ENCODE results near the gene ZNF566. TPM values are rescaled to one million over a fixed set of nuclear protein-coding genes. Genes with fewer than 3 reads are reported as not detected.
"Not testable (repeated sequence)": the region's sequence is repeated elsewhere in the genome, so short reads cannot be mapped to it uniquely, and the experiment has no call there.

ZNF566 gene
- total and polyA plus RNA-seq, 3 donors from 2014 or later: 7.5 to 15.0 (median 12.1) TPM

GRCh38 chr19:36501973-36502372, 12.6 kb upstream of the ZNF566 start:
- 86 to 90% methylated on average over 5 of the region's 5 CpGs for WGBS, 2 donors
- no peaks in the 10 kb centered on the region for H3K9me3 ChIP-seq
- DNase-seq: no peak
- intact Hi-C loops (cut with DNase I; ENCODE audit: low total_unique reads): no loop called here
- H3K36me3 ChIP-seq (ENCODE audit: low read depth, missing control alignments): no peaks in the 10 kb centered on the region
- no peak overlapping the region for H3K27ac ChIP-seq
- H3K4me3 ChIP-seq: no peak overlapping the region
- H3K4me1 ChIP-seq: no peaks in the 10 kb centered on the region
- no peaks in the 10 kb centered on the region for H3K27me3 ChIP-seq
- TF ChIP-seq CTCF (IDR thresholded peaks at IDR 0.05) (no peak), POLR2A (IDR thresholded peaks at IDR 0.05) (no peak)

- Histone ChIP-seq H3K27me3 (no peaks in the 10 kb centered on the region), H3K4me1 (no peaks in the 10 kb centered on the region), H3K9me3 (no peaks in the 10 kb centered on the region), H3K36me3 (ENCODE audit: low read depth, missing control alignments) (no peaks in the 10 kb centered on the region), H3K4me3 (no peak overlapping the region), H3K27ac (no peak overlapping the region)
- TF ChIP-seq CTCF (IDR thresholded peaks at IDR 0.05) (no peak), POLR2A (IDR thresholded peaks at IDR 0.05) (no peak)
- intact Hi-C loops (cut with DNase I; ENCODE audit: low total_unique reads): no loop called here
- 80 to 91% methylated on average over 13 to 17 of the region's 17 CpGs for WGBS, 2 donors
- DNase-seq: no peak
Measured at GRCh38 chr19:36497001-36497400, 7.6 kb upstream of the ZNF566 start.

DNA sequence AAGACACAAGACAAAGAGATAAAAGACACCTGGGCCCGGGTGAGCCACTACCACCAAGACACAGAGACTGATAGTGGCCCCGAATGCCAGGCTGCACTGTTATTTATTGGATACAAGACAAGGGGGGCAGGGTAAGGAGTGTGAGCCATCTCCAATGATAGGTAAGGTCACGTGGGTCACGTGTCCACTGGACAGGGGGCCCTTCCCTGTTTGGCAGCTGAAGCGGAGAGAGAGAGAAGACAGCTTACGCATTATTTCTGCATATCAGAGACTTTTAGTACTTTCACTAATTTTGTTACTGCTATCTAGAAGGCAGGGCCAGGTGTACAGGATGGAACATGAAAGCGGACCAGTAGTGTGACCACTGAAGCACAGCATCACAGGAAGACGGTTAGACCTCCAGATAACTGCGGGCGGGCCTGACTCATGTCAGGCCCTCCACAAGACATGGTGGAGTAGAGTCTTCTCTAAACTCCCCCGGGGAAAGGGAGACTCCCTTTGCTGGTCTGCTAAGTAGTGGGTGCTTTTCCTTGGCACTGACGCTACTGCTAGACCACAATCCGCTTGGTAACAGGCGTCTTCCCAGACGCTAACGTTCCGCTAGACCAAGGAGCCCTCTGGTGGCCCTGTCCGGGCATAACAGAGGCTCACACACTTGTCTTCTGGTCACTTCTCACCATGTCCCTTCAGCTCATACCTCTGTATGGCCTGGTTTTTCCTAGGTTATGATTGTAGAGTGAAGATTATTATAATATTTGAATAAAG, 3.5 kb upstream of the ZNF566 start:
- WGBS, 2 donors: 76 to 82% methylated on average over 13 to 18 of the region's 18 CpGs
- H3K9me3 ChIP-seq; H3K27ac ChIP-seq; intact Hi-C loops (cut with DNase I; ENCODE audit: low total_unique reads); H3K36me3 ChIP-seq (ENCODE audit: low read depth, missing control alignments); H3K4me3 ChIP-seq; H3K27me3 ChIP-seq; H3K4me1 ChIP-seq: not testable (repeated sequence)
- TF ChIP-seq CTCF (IDR thresholded peaks at IDR 0.05): peak in 2 of 3 experiments; percentile 41 to 43
- peak; percentile 80 for DNase-seq

- H3K4me1 ChIP-seq; H3K27ac ChIP-seq; H3K9me3 ChIP-seq; H3K27me3 ChIP-seq; intact Hi-C loops (cut with DNase I; ENCODE audit: low total_unique reads); H3K36me3 ChIP-seq (ENCODE audit: low read depth, missing control alignments); DNase-seq: not testable (repeated sequence)
- peak overlapping the region in 1 of 2 donors; percentile 5 for H3K4me3 ChIP-seq
- WGBS, 2 donors: 75% methylated on average over 24 of the region's 29 CpGs; no CpG with 5 or more reads in 1 of the 2 donors
Measured at GRCh38 chr19:36490846-36491245, 1.5 kb upstream of the ZNF566 start.

GRCh38 chr19:36489920-36490415, 607 bp upstream of the ZNF566 start:
- intact Hi-C loops (cut with DNase I; ENCODE audit: low total_unique reads): no loop called here
- 2 to 5% methylated on average over 15 of the region's 15 CpGs for WGBS, 2 donors
- DNase-seq: peak; percentile 92

More at GRCh38 chr19:36489920-36490415, 607 bp upstream of the ZNF566 start:
- Histone ChIP-seq H3K27me3 (no peaks in the 10 kb centered on the region), H3K36me3 (ENCODE audit: low read depth, missing control alignments) (no peaks in the 10 kb centered on the region), H3K9me3 (no peaks in the 10 kb centered on the region), H3K4me1 (peaks cover 3% of the 10 kb centered on the region), H3K27ac (peak overlapping the region; percentile 91 to 93), H3K4me3 (peak overlapping the region; percentile 66 to 82)
- TF ChIP-seq CTCF (IDR thresholded peaks at IDR 0.05) (no peak), POLR2A (IDR thresholded peaks at IDR 0.05) (no peak)

Data from testis (tissue), 3 donors.